Measurements from ENCODE around the gene ADISSP. TPM values are rescaled to one million over a fixed set of nuclear protein-coding genes. Genes with fewer than 3 reads are reported as not detected.

ADISSP gene
- total RNA-seq, 1 donor from 2014 or later, result 23.5 TPM

DNA sequence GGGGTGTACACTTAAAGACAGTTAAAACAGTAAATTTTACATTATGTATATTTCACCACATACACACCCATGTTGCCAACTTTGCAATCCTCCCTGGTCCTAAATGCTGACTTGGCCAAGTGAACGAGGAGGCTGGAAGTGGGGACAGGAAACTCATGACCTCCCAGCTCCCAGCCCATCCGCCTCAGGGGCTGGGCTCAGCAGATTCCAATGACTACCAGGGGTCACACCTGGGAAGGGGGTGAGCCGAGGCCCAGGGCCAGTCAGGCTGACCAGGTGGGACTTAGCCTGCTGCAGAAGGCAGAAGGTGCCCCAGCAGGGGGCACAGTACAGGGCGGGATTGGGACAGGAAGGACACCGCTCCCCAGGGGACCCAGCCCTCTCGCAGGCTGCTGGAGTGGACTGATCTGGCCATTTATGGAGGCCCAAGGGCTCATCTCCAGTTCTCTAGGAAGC, 57.5 kb downstream of the ADISSP start:
- TF ChIP-seq, protein P1, sequence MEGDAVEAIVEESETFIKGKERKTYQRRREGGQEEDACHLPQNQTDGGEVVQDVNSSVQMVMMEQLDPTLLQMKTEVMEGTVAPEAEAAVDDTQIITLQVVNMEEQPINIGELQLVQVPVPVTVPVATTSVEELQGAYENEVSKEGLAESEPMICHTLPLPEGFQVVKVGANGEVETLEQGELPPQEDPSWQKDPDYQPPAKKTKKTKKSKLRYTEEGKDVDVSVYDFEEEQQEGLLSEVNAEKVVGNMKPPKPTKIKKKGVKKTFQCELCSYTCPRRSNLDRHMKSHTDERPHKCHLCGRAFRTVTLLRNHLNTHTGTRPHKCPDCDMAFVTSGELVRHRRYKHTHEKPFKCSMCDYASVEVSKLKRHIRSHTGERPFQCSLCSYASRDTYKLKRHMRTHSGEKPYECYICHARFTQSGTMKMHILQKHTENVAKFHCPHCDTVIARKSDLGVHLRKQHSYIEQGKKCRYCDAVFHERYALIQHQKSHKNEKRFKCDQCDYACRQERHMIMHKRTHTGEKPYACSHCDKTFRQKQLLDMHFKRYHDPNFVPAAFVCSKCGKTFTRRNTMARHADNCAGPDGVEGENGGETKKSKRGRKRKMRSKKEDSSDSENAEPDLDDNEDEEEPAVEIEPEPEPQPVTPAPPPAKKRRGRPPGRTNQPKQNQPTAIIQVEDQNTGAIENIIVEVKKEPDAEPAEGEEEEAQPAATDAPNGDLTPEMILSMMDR (IDR thresholded peaks at IDR 0.05), result no peak
- no peak for DNase-seq (ENCODE audit: low spot score)
- Mint-ChIP-seq H3K27ac (ENCODE audit: unreplicated experiment) (no peak overlapping the region), H3K9me3 (ENCODE audit: low read depth) (no peaks in the 10 kb centered on the region), H3K36me3 (ENCODE audit: low read depth) (no peaks in the 10 kb centered on the region), H3K4me1 (ENCODE audit: low read depth) (peaks cover 9% of the 10 kb centered on the region), H3K4me3 (ENCODE audit: unreplicated experiment) (no peak overlapping the region), H3K27me3 (ENCODE audit: low read depth) (no peaks in the 10 kb centered on the region)

DNA sequence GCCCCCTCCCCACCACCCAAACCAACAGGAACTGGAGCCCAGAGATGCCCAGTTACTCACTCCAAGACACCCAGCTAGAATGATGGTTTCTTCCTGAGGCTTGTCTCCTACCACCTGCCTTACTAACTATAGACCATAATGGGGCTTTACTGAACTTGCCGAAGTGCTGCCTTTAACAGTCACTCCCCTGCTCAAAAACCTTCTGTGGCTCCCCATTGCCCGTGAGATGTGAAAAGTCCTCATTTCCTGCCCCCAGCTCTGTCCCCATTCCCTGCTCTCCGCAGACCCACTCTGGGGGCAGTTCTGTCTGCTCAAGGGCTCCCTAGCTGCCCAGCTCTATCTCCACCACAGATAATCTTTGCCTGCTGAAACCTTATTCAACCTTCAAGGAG, 60.0 kb downstream of the ADISSP start:
- no peak for DNase-seq (ENCODE audit: low spot score)
- Mint-ChIP-seq H3K4me3 (ENCODE audit: unreplicated experiment) (no peak overlapping the region), H3K9me3 (ENCODE audit: low read depth) (no peaks in the 10 kb centered on the region), H3K36me3 (ENCODE audit: low read depth) (no peaks in the 10 kb centered on the region), H3K27ac (ENCODE audit: unreplicated experiment) (no peak overlapping the region), H3K27me3 (ENCODE audit: low read depth) (no peaks in the 10 kb centered on the region), H3K4me1 (ENCODE audit: low read depth) (peaks cover 9% of the 10 kb centered on the region)
- TF ChIP-seq, protein P1 (IDR thresholded peaks at IDR 0.05), result no peak

DNA sequence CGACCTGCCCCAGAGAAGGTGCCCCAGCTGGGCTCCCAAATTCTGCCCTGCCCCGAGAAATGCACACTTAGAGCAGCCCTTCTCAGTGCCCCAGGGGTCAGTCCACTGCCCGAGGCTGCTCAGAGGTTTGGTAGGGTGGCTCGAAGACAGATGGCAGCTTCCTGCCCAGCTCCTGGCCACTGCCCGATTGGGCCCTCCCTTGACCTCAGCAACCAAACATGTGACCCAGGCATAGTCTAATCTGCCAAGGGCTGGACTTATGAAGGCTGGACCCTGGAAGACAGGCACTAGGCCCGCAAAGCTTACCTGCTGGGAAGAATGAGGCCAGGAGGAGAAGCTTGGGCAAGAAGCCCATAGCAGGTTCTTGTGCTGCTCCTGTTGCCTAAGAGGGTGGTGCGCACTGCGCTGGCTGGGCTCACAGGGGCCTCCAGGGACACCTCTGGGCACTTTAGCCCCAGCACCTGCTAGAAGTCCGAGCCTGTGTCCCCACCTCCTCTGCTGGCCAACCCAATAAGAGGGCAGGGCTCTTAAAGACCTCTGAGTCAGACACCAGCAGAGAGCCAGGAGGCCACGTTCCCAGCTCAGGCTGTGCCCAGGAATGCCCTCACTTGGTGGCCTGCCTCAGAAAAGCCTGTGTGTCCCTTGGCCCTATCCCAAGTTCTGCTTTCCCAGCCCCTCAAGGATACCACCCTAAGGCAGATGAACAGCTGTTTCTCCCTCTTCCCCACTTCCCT, 60.6 kb downstream of the ADISSP start:
- Mint-ChIP-seq H3K4me3 (ENCODE audit: unreplicated experiment) (no peak overlapping the region), H3K4me1 (ENCODE audit: low read depth) (peaks cover 9% of the 10 kb centered on the region), H3K36me3 (ENCODE audit: low read depth) (no peaks in the 10 kb centered on the region), H3K9me3 (ENCODE audit: low read depth) (no peaks in the 10 kb centered on the region), H3K27ac (ENCODE audit: unreplicated experiment) (no peak overlapping the region), H3K27me3 (ENCODE audit: low read depth) (no peaks in the 10 kb centered on the region)
- no peak for DNase-seq (ENCODE audit: low spot score)
- TF ChIP-seq, protein P1 (IDR thresholded peaks at IDR 0.05), result no peak

DNA sequence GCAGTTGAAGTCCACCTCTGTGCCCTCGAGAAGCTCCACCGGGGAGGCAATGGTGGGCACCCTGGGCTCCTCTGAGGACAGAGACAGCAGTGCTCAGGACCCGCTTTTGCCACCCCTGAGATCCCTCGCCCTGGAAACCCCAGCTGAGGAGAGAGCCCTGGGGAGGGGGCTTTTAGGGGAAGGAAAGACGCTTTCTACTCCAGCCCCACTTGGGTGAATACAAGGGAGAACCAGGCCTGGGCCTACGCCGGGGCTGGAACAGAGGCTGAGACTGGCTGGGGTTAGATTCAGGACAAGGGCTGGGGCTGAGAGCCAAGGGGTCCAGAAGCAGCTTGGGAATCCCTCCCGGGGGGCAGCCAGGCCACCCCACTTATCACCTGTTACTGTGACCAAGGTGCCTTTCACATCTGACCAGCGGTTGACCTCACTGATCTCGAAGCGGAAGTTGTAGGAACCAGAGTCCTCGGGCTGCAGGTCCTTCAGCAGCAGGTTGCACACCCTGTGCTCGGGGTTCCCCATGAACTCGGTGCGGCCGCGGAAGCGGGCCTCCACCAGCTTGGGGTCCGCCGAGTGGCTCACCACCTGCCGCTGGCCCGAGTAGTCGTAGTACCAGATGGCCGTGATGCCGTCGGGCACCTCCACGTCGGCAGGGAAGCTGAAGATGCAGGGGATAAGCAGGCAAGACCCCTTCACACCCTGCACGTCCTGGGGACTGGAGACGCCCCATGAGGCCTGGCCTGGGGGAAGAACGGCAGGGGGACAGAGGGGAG, 61.4 kb downstream of the ADISSP start:
- DNase-seq (ENCODE audit: low spot score), result no peak
- H3K27me3 Mint-ChIP-seq (ENCODE audit: low read depth), result no peaks in the 10 kb centered on the region
- H3K36me3 Mint-ChIP-seq (ENCODE audit: low read depth), result no peaks in the 10 kb centered on the region
- H3K4me3 Mint-ChIP-seq (ENCODE audit: unreplicated experiment), result no peak overlapping the region
- TF ChIP-seq, protein P1 (IDR thresholded peaks at IDR 0.05), result no peak
- no peaks in the 10 kb centered on the region for H3K9me3 Mint-ChIP-seq (ENCODE audit: low read depth)
- H3K4me1 Mint-ChIP-seq (ENCODE audit: low read depth), result peaks cover 9% of the 10 kb centered on the region
- no peak overlapping the region for H3K27ac Mint-ChIP-seq (ENCODE audit: unreplicated experiment)

DNA sequence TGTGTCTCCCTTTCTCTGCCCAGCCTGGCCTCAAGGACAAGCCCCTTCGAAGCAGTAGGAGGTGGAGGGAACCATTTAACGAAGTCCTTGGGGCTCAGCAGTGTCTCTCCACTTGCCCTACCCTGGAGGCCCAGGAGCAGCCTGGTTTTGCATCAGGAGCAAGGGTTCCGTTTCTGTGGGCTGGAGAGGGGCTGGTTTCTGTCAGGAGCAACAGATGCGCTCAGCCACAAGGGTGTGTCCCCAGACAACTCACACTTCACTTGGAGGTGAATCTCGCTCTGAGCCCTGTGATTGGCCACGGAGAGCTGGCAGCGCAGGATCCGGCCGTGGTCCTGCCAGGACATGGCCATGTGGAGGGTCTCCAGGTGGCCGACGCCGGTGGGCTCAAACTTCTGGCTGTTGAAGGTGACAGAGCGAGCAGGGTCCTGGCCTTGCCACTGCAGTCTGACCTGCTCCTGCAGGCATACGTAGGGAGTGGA, 62.0 kb downstream of the ADISSP start:
- H3K36me3 Mint-ChIP-seq (ENCODE audit: low read depth), result no peaks in the 10 kb centered on the region
- no peak overlapping the region for H3K27ac Mint-ChIP-seq (ENCODE audit: unreplicated experiment)
- no peaks in the 10 kb centered on the region for H3K27me3 Mint-ChIP-seq (ENCODE audit: low read depth)
- H3K9me3 Mint-ChIP-seq (ENCODE audit: low read depth), result no peaks in the 10 kb centered on the region
- peak; percentile 87 for DNase-seq (ENCODE audit: low spot score)
- H3K4me1 Mint-ChIP-seq (ENCODE audit: low read depth), result peaks cover 9% of the 10 kb centered on the region
- TF ChIP-seq, protein P1 (IDR thresholded peaks at IDR 0.05), result no peak
- H3K4me3 Mint-ChIP-seq (ENCODE audit: unreplicated experiment), result no peak overlapping the region
